ENCODE measurements around the gene PCDHGA6. TPM values are rescaled to one million over a fixed set of nuclear protein-coding genes. Genes with fewer than 3 reads are reported as not detected.
"Not testable (repeated sequence)": the region's sequence is repeated elsewhere in the genome, so short reads cannot be mapped to it uniquely, and the experiment has no call there.

PCDHGA6 gene
- total RNA-seq, 2 donors from 2014 or later: 6.6 to 7.9 TPM

GRCh38 chr5:141412854-141413539 lies 39.3 kb downstream of the PCDHGA6 start, which contains the start of gene PCDHGA10:
Gene PCDHGA10, plus strand, starts transcription at chr5:141412987. Its CDS starts 189 bp downstream, at chr5:141413176.
- peak; percentile 73 for DNase-seq (ENCODE audit: low spot score)
- intact Hi-C loops (cut with DNase I): loop anchor here (10.0 kb wide), 2 partner anchors 142 to 152 kb away; no protein-coding TSS in a partner anchor

- intact Hi-C loops (cut with DNase I): loop anchor here (10.0 kb wide), 2 partner anchors 141 to 151 kb away; no protein-coding TSS in a partner anchor
- DNase-seq (ENCODE audit: low spot score): peak; percentile 73
Measured at GRCh38 chr5:141413540-141414069, 39.9 kb downstream of the PCDHGA6 start.

- intact Hi-C loops (cut with DNase I): loop anchor here (10.0 kb wide), 2 partner anchors 140 to 150 kb away; no protein-coding TSS in a partner anchor
- not testable (repeated sequence) for DNase-seq (ENCODE audit: low spot score)
Measured at GRCh38 chr5:141414548-141415274, 41.0 kb downstream of the PCDHGA6 start.

GRCh38 chr5:141415275-141415618 lies 41.6 kb downstream of the PCDHGA6 start:
- intact Hi-C loops (cut with DNase I): loop anchor here (10.0 kb wide), 2 partner anchors 140 to 150 kb away; no protein-coding TSS in a partner anchor
- DNase-seq (ENCODE audit: low spot score): peak; percentile 72

- DNase-seq (ENCODE audit: low spot score): peak; percentile 90
- intact Hi-C loops (cut with DNase I): loop anchor here (10.0 kb wide), 2 partner anchors 137 to 147 kb away; no protein-coding TSS in a partner anchor
Measured at GRCh38 chr5:141417494-141418172, 43.9 kb downstream of the PCDHGA6 start, which contains the start of gene PCDHGB7. Gene PCDHGB7, plus strand, starts transcription at chr5:141417677. Its CDS starts 183 bp downstream, at chr5:141417860.

GRCh38 chr5:141419074-141419880 lies 45.6 kb downstream of the PCDHGA6 start:
- no peak for DNase-seq (ENCODE audit: low spot score)
- intact Hi-C loops (cut with DNase I): loop anchor here (10.0 kb wide), 2 partner anchors 136 to 146 kb away; no protein-coding TSS in a partner anchor

GRCh38 chr5:141420855-141421488 lies 47.3 kb downstream of the PCDHGA6 start, which contains the start of gene PCDHGA11:
Gene PCDHGA11, plus strand, starts transcription at chr5:141421051. Its CDS starts 177 bp downstream, at chr5:141421228.
- peak; percentile 80 for DNase-seq (ENCODE audit: low spot score)
- intact Hi-C loops (cut with DNase I): loop anchor here in 1 of 2 donors (10.0 kb wide), 1 partner anchor 104 kb away; no protein-coding TSS in a partner anchor

GRCh38 chr5:141421489-141421855 lies 47.8 kb downstream of the PCDHGA6 start:
- DNase-seq (ENCODE audit: low spot score): no peak
- intact Hi-C loops (cut with DNase I): loop anchor here in 1 of 2 donors (10.0 kb wide), 1 partner anchor 103 kb away; no protein-coding TSS in a partner anchor

GRCh38 chr5:141422742-141423291 lies 49.1 kb downstream of the PCDHGA6 start:
- no peak for DNase-seq (ENCODE audit: low spot score)
- intact Hi-C loops (cut with DNase I): loop anchor here in 1 of 2 donors (10.0 kb wide), 1 partner anchor 102 kb away; no protein-coding TSS in a partner anchor

- intact Hi-C loops (cut with DNase I): loop anchor here in 1 of 2 donors (10.0 kb wide), 1 partner anchor 97 kb away; no protein-coding TSS in a partner anchor
- DNase-seq (ENCODE audit: low spot score): no peak
Measured at GRCh38 chr5:141427783-141428426, 54.2 kb downstream of the PCDHGA6 start.

Other genes with a start within 250 kb of the PCDHGA6 start
- gene PCDHB5, start 238.7 kb upstream of the PCDHGA6 start, total RNA-seq: 1 to 10 TPM; 2.8 to 3.1 TPM
- 1 to 10 TPM in 1 of 2 donors, under 1 TPM in 1; 0.95 to 1.6 TPM for gene PCDHB6, start 223.8 kb upstream of the PCDHGA6 start, total RNA-seq
- gene PCDHB7, start 201.2 kb upstream of the PCDHGA6 start, total RNA-seq: 1 to 10 TPM; 2.6 to 5.5 TPM
- 1 to 10 TPM; 2.3 to 3.5 TPM for gene PCDHB8, start 196.1 kb upstream of the PCDHGA6 start, total RNA-seq
- gene PCDHB16, start 191.5 kb upstream of the PCDHGA6 start, total RNA-seq: 1 to 10 TPM; 3.0 to 5.0 TPM
- gene PCDHB9, start 186.7 kb upstream of the PCDHGA6 start, total RNA-seq: 1 to 10 TPM; 1.1 to 5.3 TPM
- gene PCDHB10, start 181.5 kb upstream of the PCDHGA6 start, total RNA-seq: 1 to 10 TPM; 2.6 to 3.8 TPM
- gene PCDHB11, start 174.3 kb upstream of the PCDHGA6 start, total RNA-seq: 1 to 10 TPM; 3.6 to 4.0 TPM
- gene PCDHB12, start 165.2 kb upstream of the PCDHGA6 start, total RNA-seq: 1 to 10 TPM; 3.6 to 4.1 TPM
- 1 to 10 TPM; 3.9 to 6.4 TPM for gene PCDHB13, start 160.0 kb upstream of the PCDHGA6 start, total RNA-seq
- gene PCDHB14, start 150.5 kb upstream of the PCDHGA6 start, total RNA-seq: 1 to 10 TPM; 5.0 to 8.7 TPM
- gene PCDHB15, start 128.5 kb upstream of the PCDHGA6 start, total RNA-seq: 1 to 10 TPM; 3.8 to 4.4 TPM
- gene SLC25A2, start 69.8 kb upstream of the PCDHGA6 start, total RNA-seq: under 1 TPM; 0.46 to 1.00 TPM
- 10 to 100 TPM; 57.9 to 63.1 TPM for gene TAF7, start 53.1 kb upstream of the PCDHGA6 start, total RNA-seq
- under 1 TPM; 0.81 to 0.93 TPM for gene PCDHGA1, start 43.4 kb upstream of the PCDHGA6 start, total RNA-seq
- gene PCDHGA2, start 35.1 kb upstream of the PCDHGA6 start, total RNA-seq: 1 to 10 TPM; 3.7 to 7.4 TPM
- gene PCDHGA3, start 30.1 kb upstream of the PCDHGA6 start, total RNA-seq: 1 to 10 TPM; 2.0 to 3.0 TPM
- gene PCDHGB1, start 23.8 kb upstream of the PCDHGA6 start, total RNA-seq: 1 to 10 TPM; 2.6 to 2.8 TPM
- 1 to 10 TPM; 4.7 to 5.5 TPM for gene PCDHGA4, start 18.9 kb upstream of the PCDHGA6 start, total RNA-seq
- 1 to 10 TPM; 4.7 to 5.2 TPM for gene PCDHGB2, start 13.9 kb upstream of the PCDHGA6 start, total RNA-seq
- 1 to 10 TPM; 3.9 to 5.2 TPM for gene PCDHGA5, start 9.7 kb upstream of the PCDHGA6 start, total RNA-seq
- gene PCDHGB3, start 3.6 kb upstream of the PCDHGA6 start, total RNA-seq: 1 to 10 TPM; 4.9 to 5.0 TPM
- gene PCDHGA7, start 8.9 kb downstream of the PCDHGA6 start, total RNA-seq: 1 to 10 TPM; 4.0 to 4.3 TPM
- gene PCDHGB4, start 13.8 kb downstream of the PCDHGA6 start, total RNA-seq: 1 to 10 TPM; 4.8 to 5.7 TPM
- 1 to 10 TPM; 2.0 to 2.4 TPM for gene PCDHGA8, start 18.7 kb downstream of the PCDHGA6 start, total RNA-seq
- gene PCDHGB5, start 24.1 kb downstream of the PCDHGA6 start, total RNA-seq: 1 to 10 TPM; 8.1 to 9.5 TPM
- 1 to 10 TPM; 5.6 to 7.2 TPM for gene PCDHGA9, start 28.9 kb downstream of the PCDHGA6 start, total RNA-seq
- 1 to 10 TPM; 6.7 to 8.5 TPM for gene PCDHGB6, start 34.1 kb downstream of the PCDHGA6 start, total RNA-seq
- 1 to 10 TPM; 5.7 to 6.6 TPM for gene PCDHGA10, start 39.1 kb downstream of the PCDHGA6 start, total RNA-seq
- gene PCDHGB7, start 43.8 kb downstream of the PCDHGA6 start, total RNA-seq: 10 to 100 TPM; 12.2 to 17.1 TPM
- 1 to 10 TPM; 4.6 to 4.8 TPM for gene PCDHGA11, start 47.2 kb downstream of the PCDHGA6 start, total RNA-seq
- gene PCDHGA12, start 56.6 kb downstream of the PCDHGA6 start, total RNA-seq: 10 to 100 TPM in 1 of 2 donors, 1 to 10 TPM in 1; 5.2 to 11.6 TPM
- 10 to 100 TPM; 71.1 to 90.6 TPM for gene PCDHGC3, start 102.1 kb downstream of the PCDHGA6 start, total RNA-seq
- gene PCDHGC4, start 111.1 kb downstream of the PCDHGA6 start, total RNA-seq: 1 to 10 TPM; 2.0 to 2.9 TPM
- gene PCDHGC5, start 115.2 kb downstream of the PCDHGA6 start, total RNA-seq: 1 to 10 TPM; 2.3 to 2.6 TPM
- gene DIAPH1, start 245.1 kb downstream of the PCDHGA6 start, total RNA-seq: 10 to 100 TPM; 52.3 to 83.8 TPM